Measurements from ENCODE around the gene SNAPIN.

Gene SNAPIN

DNA sequence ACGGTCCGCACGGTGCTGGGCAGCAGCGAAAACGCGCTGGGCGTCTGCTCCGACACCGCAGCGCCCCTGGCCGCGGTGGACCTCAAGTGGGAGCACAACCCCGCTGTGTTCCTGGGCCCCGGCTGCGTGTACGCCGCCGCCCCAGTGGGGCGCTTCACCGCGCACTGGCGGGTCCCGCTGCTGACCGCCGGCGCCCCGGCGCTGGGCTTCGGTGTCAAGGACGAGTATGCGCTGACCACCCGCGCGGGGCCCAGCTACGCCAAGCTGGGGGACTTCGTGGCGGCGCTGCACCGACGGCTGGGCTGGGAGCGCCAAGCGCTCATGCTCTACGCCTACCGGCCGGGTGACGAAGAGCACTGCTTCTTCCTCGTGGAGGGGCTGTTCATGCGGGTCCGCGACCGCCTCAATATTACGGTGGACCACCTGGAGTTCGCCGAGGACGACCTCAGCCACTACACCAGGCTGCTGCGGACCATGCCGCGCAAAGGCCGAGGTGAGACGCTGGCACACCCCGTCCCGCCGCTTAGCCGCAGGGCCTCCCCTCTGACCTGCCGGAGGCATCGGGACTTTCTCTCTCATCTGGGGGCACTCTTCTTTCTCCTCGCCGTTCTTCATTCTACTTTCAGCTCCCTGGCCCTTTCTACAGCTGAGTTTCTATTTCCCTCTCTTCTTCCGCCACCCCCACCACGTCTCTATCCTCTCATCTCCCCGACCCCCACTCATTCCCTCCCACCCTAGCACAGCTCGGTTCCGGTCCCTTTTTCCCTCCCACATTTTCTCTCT, 21.0 kb downstream of the SNAPIN start:
- no peak for DNase-seq

GRCh38 chr1:153680120-153680403, 21.6 kb downstream of the SNAPIN start:
- DNase-seq, result no peak

GRCh38 chr1:153682730-153683129, 24.2 kb downstream of the SNAPIN start:
- DNase-seq, result no peak

- DNase-seq, result no peak
Observed at GRCh38 chr1:153683854-153684253, 25.4 kb downstream of the SNAPIN start.

DNA sequence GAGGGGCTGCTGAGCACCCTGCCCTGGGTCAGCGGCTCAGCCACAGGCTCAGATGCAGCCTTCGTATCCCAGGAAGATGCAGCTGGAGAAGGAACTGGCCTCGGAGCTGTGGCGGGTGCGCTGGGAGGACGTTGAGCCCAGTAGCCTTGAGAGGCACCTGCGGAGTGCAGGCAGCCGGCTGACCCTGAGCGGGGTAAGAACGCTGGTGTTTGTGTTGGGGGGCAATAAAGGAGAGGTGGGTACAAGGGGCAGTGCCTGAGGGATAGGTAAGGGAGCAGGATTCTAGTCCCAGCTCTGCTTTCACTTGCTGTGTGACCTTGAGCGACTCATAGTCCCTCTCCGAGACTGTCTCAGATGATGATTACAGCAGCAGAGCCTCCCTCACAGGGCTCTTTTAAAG, 26.4 kb downstream of the SNAPIN start:
- no peak for DNase-seq

DNA sequence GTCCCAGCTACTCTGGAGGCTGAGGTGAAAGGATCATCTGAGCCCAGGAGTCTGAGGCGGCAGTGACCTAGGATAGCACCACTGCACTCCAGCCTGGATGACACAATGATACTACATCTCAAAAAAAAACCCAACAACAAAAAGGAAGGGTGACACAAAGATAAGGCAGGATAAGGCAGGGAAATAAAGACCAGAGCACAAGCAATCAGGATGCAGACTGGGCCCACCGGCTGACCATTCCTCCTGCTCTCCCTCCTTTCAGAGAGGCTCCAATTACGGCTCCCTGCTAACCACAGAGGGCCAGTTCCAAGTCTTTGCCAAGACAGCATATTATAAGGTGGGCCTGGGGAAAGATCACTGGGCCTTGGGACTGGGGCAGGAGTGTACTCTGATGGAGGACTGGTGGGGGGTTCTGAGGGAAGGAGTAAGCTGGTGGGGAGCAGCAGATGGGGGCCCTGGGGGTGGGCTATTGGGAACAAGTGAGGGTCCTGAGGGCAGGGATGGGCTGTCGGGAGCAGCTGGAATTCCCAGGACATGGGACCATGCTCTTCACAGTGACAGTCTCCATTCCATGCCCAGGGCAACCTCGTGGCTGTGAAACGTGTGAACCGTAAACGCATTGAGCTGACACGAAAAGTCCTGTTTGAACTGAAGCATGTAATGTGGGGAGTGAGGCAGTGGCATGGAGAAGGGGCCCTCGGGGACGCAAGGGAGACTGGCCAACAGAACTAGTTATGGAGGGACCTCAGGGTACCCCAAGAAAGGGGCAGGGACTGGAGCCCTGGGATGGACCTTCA, 27.2 kb downstream of the SNAPIN start:
- no peak for DNase-seq

DNA sequence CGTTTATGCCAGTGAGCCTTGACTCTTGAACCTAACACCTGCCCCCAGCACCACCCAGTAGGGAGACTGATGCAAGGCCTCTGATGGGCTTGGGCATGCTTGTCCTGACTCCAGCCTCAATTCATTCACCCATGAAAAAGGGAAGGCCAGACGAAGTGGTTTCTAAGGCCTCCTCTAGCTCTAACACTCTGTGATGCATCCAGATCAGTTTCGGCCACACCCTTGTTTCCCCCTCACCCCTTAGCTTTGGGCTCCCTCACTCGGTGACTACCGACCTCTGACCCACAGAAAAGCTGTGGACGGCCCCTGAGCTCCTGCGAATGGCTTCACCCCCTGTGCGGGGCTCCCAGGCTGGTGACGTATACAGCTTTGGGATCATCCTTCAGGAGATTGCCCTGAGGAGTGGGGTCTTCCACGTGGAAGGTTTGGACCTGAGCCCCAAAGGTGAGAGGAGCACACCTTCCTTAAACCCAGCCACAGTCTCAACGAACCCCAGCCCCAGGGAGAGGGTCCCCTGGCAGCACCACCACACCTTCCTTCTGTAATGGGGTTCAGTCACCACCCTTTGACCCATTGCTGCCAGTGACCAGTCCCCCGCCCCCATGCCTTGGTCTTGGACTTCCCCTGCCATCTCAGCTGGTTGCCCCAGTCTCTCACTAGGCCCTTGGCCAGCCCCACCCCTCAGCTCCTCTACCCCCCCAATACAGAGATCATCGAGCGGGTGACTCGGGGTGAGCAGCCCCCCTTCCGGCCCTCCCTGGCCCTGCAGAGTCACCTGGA, 29.0 kb downstream of the SNAPIN start:
- DNase-seq, result no peak

GRCh38 chr1:153688276-153688675, 29.8 kb downstream of the SNAPIN start:
- DNase-seq, result no peak

- no peak for DNase-seq
Observed at GRCh38 chr1:153688736-153689328, 30.3 kb downstream of the SNAPIN start.

- DNase-seq, result no peak
Observed at GRCh38 chr1:153693466-153693865, 35.0 kb downstream of the SNAPIN start.

DNA sequence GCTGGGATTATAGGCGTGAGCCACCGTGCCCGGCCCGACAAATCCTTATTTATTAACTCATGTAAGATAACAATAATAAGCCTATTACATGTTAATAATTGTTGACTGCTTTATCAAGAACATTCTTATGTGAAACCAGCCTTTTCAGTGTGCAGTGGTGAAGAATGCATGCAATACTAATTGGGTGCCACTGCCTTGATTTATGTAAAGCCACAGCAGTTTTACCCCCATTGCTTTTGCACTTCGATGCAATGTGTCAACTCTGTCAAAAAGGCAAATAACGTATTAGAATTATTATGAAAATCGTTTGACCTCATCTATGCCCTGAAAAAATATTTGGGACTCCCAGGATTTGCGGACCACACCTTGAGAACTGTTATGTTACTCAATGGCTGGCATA, 38.2 kb downstream of the SNAPIN start:
- DNase-seq, result no peak

DNA sequence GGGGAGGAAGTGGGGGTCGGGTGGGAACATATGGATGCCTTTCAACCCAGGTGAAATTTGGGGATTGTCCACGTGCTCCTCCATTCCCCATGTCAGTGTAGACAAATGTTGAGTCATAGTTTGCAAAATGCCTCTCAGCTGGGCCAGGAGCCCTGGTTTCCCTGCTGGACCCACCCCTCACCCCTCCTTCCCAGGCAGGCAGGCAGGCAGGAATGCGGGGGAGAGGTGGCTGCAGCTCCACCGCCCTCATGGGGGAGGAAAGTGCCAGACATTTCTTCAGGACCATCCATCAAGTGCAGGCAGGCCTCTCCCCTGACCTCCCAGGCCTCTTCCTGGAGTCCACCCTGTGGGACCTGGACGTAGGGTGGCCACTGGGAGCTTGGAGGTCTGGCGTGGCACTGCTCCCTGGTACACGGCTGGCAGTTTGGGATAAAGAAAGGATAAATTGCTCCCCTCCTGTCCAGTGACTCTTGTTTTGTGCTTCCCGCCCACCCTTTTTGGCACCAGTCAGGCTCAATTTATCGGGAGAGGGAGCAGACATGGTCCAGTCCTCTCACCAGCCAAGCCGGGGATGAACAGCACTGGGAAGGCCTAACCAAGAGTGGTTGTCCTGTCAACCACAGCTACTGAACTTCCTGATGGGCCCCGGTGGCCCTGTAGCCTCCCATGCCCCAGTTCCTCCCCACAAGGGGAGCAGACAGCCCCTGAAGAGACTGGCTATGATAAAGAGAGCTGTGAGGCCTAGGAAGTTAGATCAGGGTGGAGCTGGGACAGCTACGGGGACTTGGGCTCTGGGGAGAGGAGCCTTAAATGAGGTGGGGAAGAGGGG, 38.9 kb downstream of the SNAPIN start:
- no peak for DNase-seq

DNA sequence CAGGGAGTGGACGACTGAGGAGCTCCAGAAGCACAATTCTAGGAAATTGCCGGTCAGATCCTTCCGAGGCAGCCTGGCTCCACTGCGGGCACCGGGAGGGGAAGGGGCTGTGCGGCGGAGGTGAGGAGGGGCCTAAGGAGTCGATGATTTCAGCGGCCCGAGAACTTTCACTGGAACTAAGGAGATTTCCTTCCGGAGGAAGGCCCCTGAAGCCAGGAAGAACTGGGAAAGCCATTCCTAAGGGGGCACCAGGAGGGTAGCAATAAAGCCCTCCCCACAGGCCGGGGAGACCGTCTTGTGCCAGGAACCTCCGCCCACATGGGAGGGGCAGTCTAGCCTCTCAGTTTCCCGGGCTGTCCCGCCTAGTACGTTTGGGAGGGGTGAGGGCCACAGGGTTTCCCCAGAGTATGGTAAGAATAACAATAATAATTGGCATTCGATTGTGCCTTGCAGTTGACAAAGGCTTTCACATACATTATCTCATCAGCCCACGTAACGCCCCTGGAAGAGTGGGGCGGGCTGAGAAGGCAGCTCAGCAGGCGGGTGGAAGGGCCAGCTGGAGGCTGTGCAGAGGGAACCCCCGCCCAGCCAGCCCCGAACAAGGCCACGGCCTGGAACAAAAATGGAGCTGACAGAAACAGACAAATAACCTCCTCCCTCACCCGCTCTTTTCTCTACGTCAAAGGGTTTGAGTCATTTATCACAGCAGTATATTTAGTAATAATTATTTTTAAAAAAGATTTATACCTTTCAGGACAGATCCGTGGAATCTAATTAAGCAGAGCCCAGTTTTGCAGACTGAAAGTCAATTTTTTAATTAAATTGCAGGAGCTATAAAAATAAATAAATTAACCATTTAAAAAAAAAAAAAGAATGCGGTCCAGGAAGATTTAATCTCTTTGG, 39.8 kb downstream of the SNAPIN start:
- DNase-seq, result no peak

- DNase-seq, result no peak
Observed at GRCh38 chr1:153698923-153699714, 40.6 kb downstream of the SNAPIN start.

- DNase-seq, result no peak
Observed at GRCh38 chr1:153699768-153700167, 41.3 kb downstream of the SNAPIN start.

GRCh38 chr1:153705484-153705883, 47.0 kb downstream of the SNAPIN start:
- no peak for DNase-seq

DNA sequence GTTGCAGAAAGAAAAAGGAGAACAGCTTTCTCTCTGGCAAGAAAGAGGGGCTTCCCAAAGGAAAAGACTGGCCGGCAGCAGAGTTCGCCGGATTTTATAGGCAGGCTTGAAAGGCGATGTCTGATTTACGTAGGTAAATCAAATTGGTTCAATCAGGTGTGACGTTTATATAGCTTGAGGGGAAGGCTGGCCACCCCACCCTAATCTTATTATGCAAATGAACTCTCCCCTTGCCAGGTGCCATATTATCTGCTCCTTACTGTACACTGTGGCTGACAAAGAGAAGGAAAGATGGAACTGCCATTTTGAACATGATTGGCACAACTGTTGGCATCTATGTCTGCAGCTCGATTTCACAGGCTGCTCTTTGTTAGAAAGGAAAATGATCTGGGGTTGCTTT, 52.5 kb downstream of the SNAPIN start:
- no peak for DNase-seq
